SJSA1 (cell line): ENCODE results near the gene VWA1. TPM values are rescaled to one million over a fixed set of nuclear protein-coding genes. Genes with fewer than 3 reads are reported as not detected.

Experiments
- total RNA-seq: library from RNA; depleted of rRNA; stranded (reverse); fragments of >200 nt; shearing (Covaris generic); gene quantifications from 2 replicates; pipeline ENCODE4 v1.2.3, GENCODE V29; 2014; rRNA removed

VWA1 gene
- total RNA-seq, 1 experiment from 2014 or later: 1.0 TPM

Other genes with a start within 250 kb of the VWA1 start
- gene TNFRSF18, start 229.1 kb upstream of the VWA1 start, total RNA-seq: not detected in 2 replicates
- not detected in 2 replicates for gene TNFRSF4, start 221.5 kb upstream of the VWA1 start, total RNA-seq
- 154 and 156 TPM in 2 replicates for gene SDF4, start 203.7 kb upstream of the VWA1 start, total RNA-seq
- 50.1 and 51.3 TPM in 2 replicates for gene B3GALT6, start 203.5 kb upstream of the VWA1 start, total RNA-seq
- gene C1QTNF12, start 189.0 kb upstream of the VWA1 start, total RNA-seq: 0.25 and 1.8 TPM in 2 replicates
- 92.1 and 96.6 TPM in 2 replicates for gene UBE2J2, start 161.8 kb upstream of the VWA1 start, total RNA-seq
- 0.53 and 1.5 TPM in 2 replicates for gene SCNN1D, start 155.3 kb upstream of the VWA1 start, total RNA-seq
- gene ACAP3, start 127.8 kb upstream of the VWA1 start, total RNA-seq: 41.1 and 44.8 TPM in 2 replicates
- gene PUSL1, start 127.1 kb upstream of the VWA1 start, total RNA-seq: 27.3 and 35.1 TPM in 2 replicates
- gene INTS11, start 111.0 kb upstream of the VWA1 start, total RNA-seq: 66.7 and 81.0 TPM in 2 replicates
- gene CPTP, start 110.9 kb upstream of the VWA1 start, total RNA-seq: 29.4 and 39.2 TPM in 2 replicates
- gene TAS1R3, start 104.4 kb upstream of the VWA1 start, total RNA-seq: 0.03 and 0.16 TPM in 2 replicates
- gene DVL1, start 86.3 kb upstream of the VWA1 start, total RNA-seq: 85.2 and 95.9 TPM in 2 replicates
- gene MXRA8, start 77.1 kb upstream of the VWA1 start, total RNA-seq: 192 and 224 TPM in 2 replicates
- 180 and 360 TPM in 2 replicates for gene AURKAIP1, start 60.5 kb upstream of the VWA1 start, total RNA-seq
- 69.4 and 79.0 TPM in 2 replicates for gene CCNL2, start 36.4 kb upstream of the VWA1 start, total RNA-seq
- gene MRPL20, start 28.4 kb upstream of the VWA1 start, total RNA-seq: 184 and 203 TPM in 2 replicates
- not detected in 2 replicates for gene ANKRD65, start 14.4 kb upstream of the VWA1 start, total RNA-seq
- not detected in 2 replicates for gene ATAD3C, start 14.0 kb downstream of the VWA1 start, total RNA-seq
- 24.0 and 33.8 TPM in 2 replicates for gene ATAD3B, start 36.1 kb downstream of the VWA1 start, total RNA-seq
- gene ATAD3A, start 76.5 kb downstream of the VWA1 start, total RNA-seq: 32.7 and 51.6 TPM in 2 replicates
- gene TMEM240, start 104.9 kb downstream of the VWA1 start, total RNA-seq: 0.31 and 0.47 TPM in 2 replicates
- gene SSU72, start 139.2 kb downstream of the VWA1 start, total RNA-seq: 57.2 and 58.6 TPM in 2 replicates
- gene FNDC10, start 164.4 kb downstream of the VWA1 start, total RNA-seq: 0.50 and 0.76 TPM in 2 replicates
- 34.4 and 44.8 TPM in 2 replicates for gene MIB2, start 179.8 kb downstream of the VWA1 start, total RNA-seq
- 0.79 and 4.6 TPM in 2 replicates for gene MMP23B, start 196.5 kb downstream of the VWA1 start, total RNA-seq
- gene CDK11B, start 223.3 kb downstream of the VWA1 start, total RNA-seq: 14.8 and 23.8 TPM in 2 replicates